ENCODE data around the gene SLIT3.

SLIT3 gene

DNA sequence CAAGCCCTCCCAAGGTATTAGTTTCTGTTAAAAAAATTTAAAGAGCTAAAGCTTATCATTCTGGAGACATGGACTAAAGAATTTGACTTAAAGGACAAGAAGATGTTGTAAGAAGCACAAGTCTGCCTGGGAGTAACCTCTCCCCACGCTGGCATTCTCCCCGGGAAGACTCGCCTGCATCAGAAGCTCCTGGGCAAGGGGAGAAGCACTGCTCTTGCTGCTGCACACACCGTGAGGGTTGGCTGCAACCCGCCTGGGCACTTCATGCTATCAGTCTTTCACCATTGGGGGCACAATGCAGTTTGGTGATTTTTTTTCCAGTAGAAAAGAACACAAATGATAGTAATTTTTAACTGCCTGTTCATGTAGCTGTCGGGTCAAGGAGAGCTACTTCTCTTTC is 529.3 kb downstream of the SLIT3 start:
- Histone ChIP-seq H3K4me2 (ENCODE audit: low read length) (no peak overlapping the region), H3K4me3 (ENCODE audit: low read length) (no peak overlapping the region), H3K9me3 (ENCODE audit: insufficient read depth, low read length) (no peaks in the 10 kb centered on the region), H4K20me1 (ENCODE audit: insufficient read depth, low read length) (no peaks in the 10 kb centered on the region), H3K79me2 (ENCODE audit: low read length) (no peaks in the 10 kb centered on the region), H3K36me3 (replicated peaks; ENCODE audit: low read depth, low read length) (no peaks in the 10 kb centered on the region), H3K4me1 (ENCODE audit: low read length) (no peaks in the 10 kb centered on the region), H2AFZ (ENCODE audit: low read depth, low read length) (no peak overlapping the region), H3K27me3 (ENCODE audit: low read depth, low read length) (peaks cover 67% of the 10 kb centered on the region), H3K9ac (ENCODE audit: low read length) (no peak overlapping the region), H3K27ac (ENCODE audit: low read length) (no peak overlapping the region)
- no peak for TF ChIP-seq EZH2phosphoT487 (IDR thresholded peaks at IDR 0.05; ENCODE audit: low read depth)
- TF ChIP-seq, protein P1, sequence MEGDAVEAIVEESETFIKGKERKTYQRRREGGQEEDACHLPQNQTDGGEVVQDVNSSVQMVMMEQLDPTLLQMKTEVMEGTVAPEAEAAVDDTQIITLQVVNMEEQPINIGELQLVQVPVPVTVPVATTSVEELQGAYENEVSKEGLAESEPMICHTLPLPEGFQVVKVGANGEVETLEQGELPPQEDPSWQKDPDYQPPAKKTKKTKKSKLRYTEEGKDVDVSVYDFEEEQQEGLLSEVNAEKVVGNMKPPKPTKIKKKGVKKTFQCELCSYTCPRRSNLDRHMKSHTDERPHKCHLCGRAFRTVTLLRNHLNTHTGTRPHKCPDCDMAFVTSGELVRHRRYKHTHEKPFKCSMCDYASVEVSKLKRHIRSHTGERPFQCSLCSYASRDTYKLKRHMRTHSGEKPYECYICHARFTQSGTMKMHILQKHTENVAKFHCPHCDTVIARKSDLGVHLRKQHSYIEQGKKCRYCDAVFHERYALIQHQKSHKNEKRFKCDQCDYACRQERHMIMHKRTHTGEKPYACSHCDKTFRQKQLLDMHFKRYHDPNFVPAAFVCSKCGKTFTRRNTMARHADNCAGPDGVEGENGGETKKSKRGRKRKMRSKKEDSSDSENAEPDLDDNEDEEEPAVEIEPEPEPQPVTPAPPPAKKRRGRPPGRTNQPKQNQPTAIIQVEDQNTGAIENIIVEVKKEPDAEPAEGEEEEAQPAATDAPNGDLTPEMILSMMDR (IDR thresholded peaks at IDR 0.05; ENCODE audit: low read depth, low read length), result no peak

DNA sequence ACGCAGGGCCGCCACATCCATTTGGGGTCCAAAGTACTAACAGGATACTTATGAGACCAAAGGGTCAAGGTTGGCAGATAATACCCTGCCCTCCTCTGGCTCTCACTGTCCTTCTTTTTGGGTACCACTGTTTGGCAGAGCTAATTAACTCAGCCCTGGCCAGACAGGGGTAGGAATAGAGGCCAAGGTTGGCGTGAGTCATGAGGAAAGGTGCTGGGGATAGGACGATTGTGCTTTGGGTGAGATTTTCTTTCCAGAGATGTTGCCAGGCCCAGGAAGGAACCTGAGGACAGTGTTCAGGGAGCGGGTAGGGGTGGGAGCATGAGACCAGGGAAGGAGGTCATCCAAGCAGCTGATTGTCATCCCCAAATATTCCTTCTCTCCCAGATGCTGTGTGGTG is 529.9 kb downstream of the SLIT3 start:
- no peak for TF ChIP-seq EZH2phosphoT487 (IDR thresholded peaks at IDR 0.05; ENCODE audit: low read depth)
- TF ChIP-seq, protein P1 (IDR thresholded peaks at IDR 0.05; ENCODE audit: low read depth, low read length), result no peak
- Histone ChIP-seq H3K4me2 (ENCODE audit: low read length) (no peak overlapping the region), H3K27me3 (ENCODE audit: low read depth, low read length) (peaks cover 63% of the 10 kb centered on the region), H3K27ac (ENCODE audit: low read length) (no peak overlapping the region), H4K20me1 (ENCODE audit: insufficient read depth, low read length) (no peaks in the 10 kb centered on the region), H3K9me3 (ENCODE audit: insufficient read depth, low read length) (no peaks in the 10 kb centered on the region), H2AFZ (ENCODE audit: low read depth, low read length) (no peak overlapping the region), H3K4me3 (ENCODE audit: low read length) (no peak overlapping the region), H3K4me1 (ENCODE audit: low read length) (no peaks in the 10 kb centered on the region), H3K9ac (ENCODE audit: low read length) (no peak overlapping the region), H3K36me3 (replicated peaks; ENCODE audit: low read depth, low read length) (no peaks in the 10 kb centered on the region), H3K79me2 (ENCODE audit: low read length) (no peaks in the 10 kb centered on the region)

DNA sequence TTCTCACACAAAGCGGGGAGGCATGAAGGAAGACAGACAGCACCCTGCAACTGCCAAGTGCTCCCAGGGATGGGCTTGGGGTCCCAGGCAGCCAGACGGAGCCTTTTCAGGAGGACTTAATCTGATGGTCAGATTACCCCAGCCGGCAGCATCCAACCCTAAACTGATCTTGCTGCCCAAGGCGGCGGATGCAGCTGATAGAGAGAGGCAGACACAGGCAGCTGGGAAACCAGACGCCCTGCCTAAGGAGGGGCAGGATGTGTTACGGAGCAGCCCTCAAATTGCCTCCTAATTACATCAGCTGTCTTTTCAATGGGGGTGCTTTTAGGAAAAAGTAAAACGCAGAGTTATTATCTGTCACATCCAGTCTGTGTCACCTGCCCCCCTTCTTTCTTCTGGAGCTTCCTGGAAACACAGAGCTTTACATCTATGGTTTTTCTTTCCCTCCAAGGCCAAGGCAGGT is 530.9 kb downstream of the SLIT3 start:
- peaks cover 64% of the 10 kb centered on the region for H3K27me3 ChIP-seq (ENCODE audit: low read depth, low read length)
- no peak overlapping the region for H3K4me2 ChIP-seq (ENCODE audit: low read length)
- H2AFZ ChIP-seq (ENCODE audit: low read depth, low read length), result no peak overlapping the region

DNA sequence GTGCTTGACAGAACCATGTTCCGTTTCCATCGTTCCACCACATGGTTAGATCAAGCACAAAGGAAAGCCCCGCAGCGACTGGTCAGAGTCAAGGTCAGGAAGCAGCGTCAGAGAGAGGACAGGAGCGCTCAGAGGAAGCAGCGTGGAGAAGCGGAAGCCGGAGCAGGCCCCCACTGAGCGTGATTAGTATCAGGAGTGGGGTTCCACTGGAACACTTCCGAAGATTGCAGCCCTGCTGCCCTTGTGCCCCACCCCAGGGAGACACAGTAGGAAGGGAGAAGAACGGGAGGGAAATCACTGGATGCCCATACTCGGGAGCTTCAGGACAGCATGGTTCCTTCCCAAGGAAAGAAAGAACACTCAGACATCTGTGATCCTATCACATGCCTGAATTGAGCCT is 532.8 kb downstream of the SLIT3 start:
- TF ChIP-seq, protein P1 (IDR thresholded peaks at IDR 0.05; ENCODE audit: low read depth, low read length), result no peak
- no peak for TF ChIP-seq EZH2phosphoT487 (IDR thresholded peaks at IDR 0.05; ENCODE audit: low read depth)
- Histone ChIP-seq H3K4me1 (ENCODE audit: low read length) (no peaks in the 10 kb centered on the region), H3K4me2 (ENCODE audit: low read length) (no peak overlapping the region), H4K20me1 (ENCODE audit: insufficient read depth, low read length) (no peaks in the 10 kb centered on the region), H3K36me3 (replicated peaks; ENCODE audit: low read depth, low read length) (no peaks in the 10 kb centered on the region), H3K4me3 (ENCODE audit: low read length) (no peak overlapping the region), H3K79me2 (ENCODE audit: low read length) (no peaks in the 10 kb centered on the region), H3K9ac (ENCODE audit: low read length) (no peak overlapping the region), H3K27me3 (ENCODE audit: low read depth, low read length) (peaks cover 62% of the 10 kb centered on the region), H3K9me3 (ENCODE audit: insufficient read depth, low read length) (no peaks in the 10 kb centered on the region), H2AFZ (ENCODE audit: low read depth, low read length) (no peak overlapping the region), H3K27ac (ENCODE audit: low read length) (no peak overlapping the region)

More for the DNA sequence above, 530.9 kb downstream of the SLIT3 start:
- Histone ChIP-seq H3K9me3 (ENCODE audit: insufficient read depth, low read length) (no peaks in the 10 kb centered on the region), H3K79me2 (ENCODE audit: low read length) (no peaks in the 10 kb centered on the region), H3K4me1 (ENCODE audit: low read length) (no peaks in the 10 kb centered on the region), H3K36me3 (replicated peaks; ENCODE audit: low read depth, low read length) (no peaks in the 10 kb centered on the region), H3K4me3 (ENCODE audit: low read length) (no peak overlapping the region), H4K20me1 (ENCODE audit: insufficient read depth, low read length) (no peaks in the 10 kb centered on the region), H3K27ac (ENCODE audit: low read length) (no peak overlapping the region), H3K9ac (ENCODE audit: low read length) (no peak overlapping the region)
- no peak for TF ChIP-seq EZH2phosphoT487 (IDR thresholded peaks at IDR 0.05; ENCODE audit: low read depth)
- TF ChIP-seq, protein P1 (IDR thresholded peaks at IDR 0.05; ENCODE audit: low read depth, low read length), result no peak
